Duodenal mucosa (tissue), 2 donors: ENCODE results near the gene GAPDHS.
A peak's percentile ranks its signal among the peaks of the same experiment; 100 is the strongest.

ENCODE experiments used
- H3K27ac ChIP-seq: one replicate; pipeline ENCODE4 v1.7.0; 2013; ENCODE audit warnings: low read depth, low read length
- H3K27me3 ChIP-seq, 2 donors: one replicate each; pipeline ENCODE4 v1.7.0; 2013; ENCODE audit warnings: low read length in 2 of 2, control low read depth in 1 of 2; ENCODE audit not compliant: insufficient read depth in 2 of 2, control insufficient read depth in 1 of 2
- H3K36me3 ChIP-seq, 2 donors: one replicate each; pipeline ENCODE4 v1.7.0; 2013; ENCODE audit warnings: low read length in 2 of 2, control low read depth in 1 of 2; ENCODE audit not compliant: insufficient read depth in 2 of 2, control insufficient read depth in 1 of 2
- H3K4me1 ChIP-seq, 2 donors: one replicate each; pipeline ENCODE4 v1.7.0; 2013; ENCODE audit warnings: low read length in 2 of 2, control low read depth in 1 of 2; ENCODE audit not compliant: insufficient read depth in 2 of 2, control insufficient read depth in 1 of 2
- H3K4me3 ChIP-seq, 2 donors: one replicate each; pipeline ENCODE4 v1.7.0; 2013; ENCODE audit warnings: low read length in 2 of 2, low read depth in 1 of 2
- H3K9ac ChIP-seq, 2 donors: one replicate each; pipeline ENCODE4 v1.7.0; 2013; ENCODE audit warnings: low read length in 2 of 2, low read depth in 1 of 2
- H3K9me3 ChIP-seq, 2 donors: one replicate each; pipeline ENCODE4 v1.7.0; 2013; ENCODE audit warnings: low read length in 2 of 2, control low read depth in 1 of 2; ENCODE audit not compliant: control insufficient read depth in 1 of 2

GAPDHS gene

DNA sequence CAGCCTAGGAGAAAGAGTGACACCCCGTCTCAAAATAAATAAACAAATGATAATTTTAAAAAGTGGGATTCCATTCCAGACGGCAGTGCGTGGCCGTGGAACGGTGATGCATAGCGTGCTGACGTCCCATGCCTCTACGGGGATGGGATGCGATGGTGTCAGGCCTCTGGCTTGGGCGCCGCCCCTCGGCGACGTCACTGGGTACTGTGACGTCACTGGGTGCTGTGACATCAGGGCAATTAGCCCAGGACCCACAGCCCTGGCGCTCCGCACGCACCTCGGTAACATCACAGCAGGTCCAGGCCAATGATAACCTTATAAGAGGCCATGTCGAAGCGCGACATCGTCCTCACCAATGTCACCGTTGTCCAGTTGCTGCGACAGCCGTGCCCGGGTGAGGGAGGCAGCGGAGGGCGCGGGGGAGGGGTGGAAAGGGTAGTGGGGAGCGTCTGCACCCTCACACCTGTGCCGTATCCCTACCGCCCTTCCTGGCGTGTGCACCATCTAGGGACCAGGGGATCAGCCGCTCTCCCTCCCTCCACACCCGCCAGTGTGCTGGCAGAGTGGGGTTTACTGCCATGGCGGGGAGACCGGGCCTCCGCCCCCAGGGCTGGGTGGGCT, at the start of gene GAPDHS:
GAPDHS (plus strand) TSS at position 256 of the 621 bp plus-strand sequence; CDS start at position 328, 72 bp downstream.
- peaks cover 0 to 3% of the 10 kb centered on the region in 2 donors for H3K4me1 ChIP-seq
- H3K27ac ChIP-seq: no peak within 1 kb of the TSS
- H3K9ac ChIP-seq: no peak within 1 kb of the TSS
- H3K9me3 ChIP-seq: no peaks in the 10 kb centered on the region
- H3K36me3 ChIP-seq: no peaks in the 10 kb centered on the region
- H3K27me3 ChIP-seq: peaks cover 7 to 19% of the 10 kb centered on the region in 2 donors
- H3K4me3 ChIP-seq: peak within 1 kb of the TSS; percentile 2 to 15

DNA sequence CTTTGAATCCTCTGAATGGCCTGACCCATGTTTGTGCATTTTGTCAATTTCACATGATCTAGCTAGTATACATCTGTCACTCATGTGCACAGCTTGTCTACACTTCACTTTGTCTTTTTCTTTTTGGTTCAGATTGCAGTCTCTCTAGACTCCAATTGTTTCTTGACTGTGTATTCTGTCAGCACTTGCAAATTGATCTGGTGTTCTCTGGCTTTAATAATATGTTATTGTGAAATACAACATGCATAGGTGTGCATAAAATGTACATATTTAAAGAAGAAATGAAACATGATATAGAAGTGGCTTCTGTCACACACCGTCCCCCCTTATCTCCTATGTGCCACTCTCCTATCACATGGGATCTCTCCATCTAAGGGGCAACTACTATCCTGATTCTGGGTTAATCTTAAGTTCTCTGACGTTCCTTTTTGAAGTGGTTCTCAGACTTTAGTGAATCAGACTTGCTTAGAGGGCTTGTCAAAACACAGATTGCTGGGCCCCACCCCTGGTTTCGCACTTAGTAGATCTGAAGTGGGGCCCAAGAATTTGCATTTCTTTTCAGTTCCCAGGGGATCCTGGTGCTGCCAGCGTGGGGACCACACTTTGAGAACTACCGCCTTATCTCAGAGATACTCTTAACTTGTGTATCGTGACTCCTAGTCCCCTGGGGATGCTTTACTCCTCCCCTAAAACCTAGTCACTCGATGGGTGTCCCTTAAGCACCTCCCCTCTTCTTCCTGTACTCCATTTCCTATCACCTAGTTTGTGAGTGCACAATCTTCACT, 48.8 kb upstream of the GAPDHS start:
- peaks cover 0 to 3% of the 10 kb centered on the region in 2 donors for H3K27me3 ChIP-seq
- no peaks in the 10 kb centered on the region for H3K36me3 ChIP-seq
- H3K9me3 ChIP-seq: no peaks in the 10 kb centered on the region
- H3K27ac ChIP-seq: no peak overlapping the region
- H3K9ac ChIP-seq: no peak overlapping the region
- H3K4me3 ChIP-seq: no peak overlapping the region
- peaks cover 0 to 4% of the 10 kb centered on the region in 2 donors for H3K4me1 ChIP-seq

DNA sequence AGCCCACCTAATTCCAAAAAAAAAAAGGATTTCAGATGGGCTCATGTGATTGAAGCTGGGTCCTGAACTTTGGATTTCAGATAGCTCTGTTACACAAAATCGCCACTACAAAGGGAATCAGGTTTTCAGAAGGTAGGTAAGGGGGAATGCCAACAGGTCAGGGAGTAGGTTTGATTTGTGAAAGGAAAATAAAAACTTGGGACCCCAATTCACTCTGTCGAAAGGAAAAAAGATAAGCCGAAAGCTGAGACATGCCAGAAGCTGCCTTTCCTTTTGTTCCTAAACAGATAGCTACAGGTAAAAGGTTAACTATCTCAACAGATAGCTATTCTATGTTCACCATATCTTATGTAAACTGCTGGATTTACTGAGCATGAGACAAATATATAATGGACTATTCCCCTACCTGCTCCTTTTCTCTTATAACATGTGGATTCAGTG, 47.0 kb upstream of the GAPDHS start:
- Histone ChIP-seq H3K27me3 (peaks cover 0 to 3% of the 10 kb centered on the region in 2 donors), H3K36me3 (no peaks in the 10 kb centered on the region), H3K4me1 (peaks cover 0 to 4% of the 10 kb centered on the region in 2 donors), H3K4me3 (no peak overlapping the region), H3K9me3 (no peaks in the 10 kb centered on the region), H3K9ac (no peak overlapping the region), H3K27ac (no peak overlapping the region)

DNA sequence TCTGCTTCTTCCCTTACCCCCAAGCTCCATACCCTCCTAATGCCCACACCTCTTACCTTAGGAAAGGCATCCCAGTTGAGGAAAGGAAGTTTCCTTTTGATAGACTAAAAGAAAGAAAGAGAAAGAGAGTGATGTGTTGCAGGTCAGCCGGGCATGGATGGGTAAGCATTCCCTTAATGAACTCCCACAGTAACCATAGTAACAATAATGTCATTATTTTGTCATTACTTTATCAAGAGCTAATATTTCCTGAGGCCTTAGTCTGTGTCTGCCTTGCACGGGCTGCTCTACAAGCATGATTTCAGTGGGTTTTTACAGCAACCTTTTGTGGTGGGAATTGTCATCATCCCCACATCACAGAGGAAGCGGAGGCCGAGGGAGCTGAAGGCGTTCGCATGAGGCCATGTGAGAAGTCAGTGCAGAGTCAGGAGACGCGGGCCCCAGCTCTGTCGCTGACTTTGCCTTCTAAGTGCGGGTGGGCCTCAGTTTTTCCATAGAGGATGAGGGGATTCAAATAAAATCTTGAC, 45.5 kb upstream of the GAPDHS start:
- Histone ChIP-seq H3K27ac (no peak overlapping the region), H3K4me3 (no peak overlapping the region), H3K9me3 (no peaks in the 10 kb centered on the region), H3K27me3 (peaks cover 0 to 3% of the 10 kb centered on the region in 2 donors), H3K36me3 (no peaks in the 10 kb centered on the region), H3K4me1 (peaks cover 0 to 4% of the 10 kb centered on the region in 2 donors), H3K9ac (no peak overlapping the region)

DNA sequence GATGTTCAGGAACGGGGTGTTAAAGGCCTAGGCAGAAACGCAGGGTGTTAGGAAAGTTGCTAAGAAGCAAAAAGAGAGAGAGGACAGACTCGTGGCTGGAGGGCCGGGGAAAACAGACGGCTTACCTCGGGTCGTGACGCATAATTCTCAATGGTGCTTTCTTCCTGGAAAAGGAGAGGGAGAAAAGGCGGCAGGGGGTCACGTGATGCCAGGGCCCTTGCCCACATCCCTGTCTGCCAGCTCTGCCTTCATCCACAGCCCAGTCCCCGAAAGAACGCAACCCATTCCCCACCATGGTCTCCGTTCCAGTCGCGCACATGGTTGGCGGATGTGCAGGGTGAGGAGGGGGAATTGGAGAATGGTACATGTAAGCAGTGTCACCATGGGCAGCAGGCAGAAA, 44.6 kb upstream of the GAPDHS start:
- Histone ChIP-seq H3K9ac (no peak overlapping the region), H3K27me3 (peaks cover 0 to 8% of the 10 kb centered on the region in 2 donors), H3K4me3 (no peak overlapping the region), H3K27ac (no peak overlapping the region), H3K36me3 (no peaks in the 10 kb centered on the region), H3K4me1 (peaks cover 0 to 4% of the 10 kb centered on the region in 2 donors), H3K9me3 (no peaks in the 10 kb centered on the region)

DNA sequence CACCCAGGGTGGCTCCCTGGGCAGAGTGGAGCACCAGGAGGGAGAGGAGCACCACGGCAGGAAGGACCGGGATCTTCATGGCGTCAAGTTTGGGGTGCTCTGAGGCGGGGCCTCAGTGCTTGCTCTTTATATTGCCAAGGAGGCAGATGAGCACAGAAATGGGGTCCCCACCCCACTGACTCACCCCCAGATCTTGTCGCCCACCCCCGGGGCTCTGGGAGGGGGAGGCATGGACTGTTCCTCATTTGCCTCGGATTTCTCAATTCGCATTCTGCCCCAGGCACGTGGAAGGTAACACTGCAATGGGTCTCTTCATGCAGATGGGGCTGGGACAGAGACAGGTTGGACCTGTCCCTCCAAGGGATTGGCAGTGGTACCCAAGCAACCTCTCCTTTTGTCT, 42.9 kb upstream of the GAPDHS start, which contains the start of gene KRTDAP:
KRTDAP (minus strand) TSS at position 101 of the 400 bp plus-strand sequence; CDS start at position 79, 22 bp downstream.
- Histone ChIP-seq H3K4me3 (no peak within 1 kb of the TSS), H3K9ac (no peak within 1 kb of the TSS), H3K4me1 (peaks cover 0 to 4% of the 10 kb centered on the region in 2 donors), H3K36me3 (no peaks in the 10 kb centered on the region), H3K9me3 (no peaks in the 10 kb centered on the region), H3K27me3 (peaks cover 0 to 8% of the 10 kb centered on the region in 2 donors), H3K27ac (no peak within 1 kb of the TSS)

DNA sequence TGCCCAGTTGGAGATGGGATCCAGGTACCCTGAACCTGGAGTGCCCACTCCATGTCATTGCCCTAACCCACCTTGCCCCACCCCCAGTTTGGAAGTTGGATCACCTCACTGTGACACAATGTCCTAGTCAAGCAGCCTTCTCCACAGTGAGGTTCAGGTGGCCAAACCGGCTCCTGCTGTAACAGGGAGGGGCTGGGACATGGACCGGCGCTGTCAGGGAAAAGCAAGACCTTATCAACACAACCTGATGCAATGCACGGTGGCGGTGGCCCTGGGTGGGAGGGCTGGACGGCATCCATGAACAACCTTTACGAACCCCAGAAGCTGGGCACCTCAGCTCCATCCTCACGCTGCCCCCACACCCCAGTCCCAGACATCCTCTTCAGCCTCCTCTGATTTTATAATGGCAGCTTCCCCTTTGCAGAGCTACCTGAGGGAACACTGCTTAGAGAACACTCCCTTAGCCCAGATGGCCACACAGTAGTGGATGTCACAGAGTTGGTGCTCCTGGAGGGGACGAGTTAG, 41.4 kb upstream of the GAPDHS start:
- Histone ChIP-seq H3K9me3 (no peaks in the 10 kb centered on the region), H3K27ac (no peak overlapping the region), H3K9ac (no peak overlapping the region), H3K4me1 (no peaks in the 10 kb centered on the region), H3K36me3 (no peaks in the 10 kb centered on the region), H3K4me3 (no peak overlapping the region), H3K27me3 (peaks cover 0 to 8% of the 10 kb centered on the region in 2 donors)

DNA sequence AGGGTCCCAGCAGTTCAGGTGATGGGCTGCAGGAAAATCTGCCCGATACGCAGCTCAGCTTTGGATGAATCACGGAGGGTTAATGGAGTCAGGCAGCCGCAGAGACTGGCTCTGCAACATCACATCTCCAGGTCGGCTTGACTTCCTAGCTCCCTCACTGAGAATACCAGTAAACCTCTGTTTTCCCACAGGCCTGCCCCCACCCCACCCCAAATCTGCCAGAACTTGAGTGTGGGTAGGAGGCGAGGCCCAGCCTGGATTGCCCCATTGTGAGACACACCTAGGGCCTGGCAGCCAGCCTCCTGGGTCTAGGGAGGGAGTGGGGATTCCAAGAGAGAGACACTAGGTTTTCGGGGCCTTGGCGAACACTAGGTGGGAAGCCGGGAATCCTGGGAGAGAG, 39.3 kb upstream of the GAPDHS start:
- Histone ChIP-seq H3K9ac (no peak overlapping the region), H3K9me3 (no peaks in the 10 kb centered on the region), H3K27me3 (peaks cover 0 to 5% of the 10 kb centered on the region in 2 donors)

DNA sequence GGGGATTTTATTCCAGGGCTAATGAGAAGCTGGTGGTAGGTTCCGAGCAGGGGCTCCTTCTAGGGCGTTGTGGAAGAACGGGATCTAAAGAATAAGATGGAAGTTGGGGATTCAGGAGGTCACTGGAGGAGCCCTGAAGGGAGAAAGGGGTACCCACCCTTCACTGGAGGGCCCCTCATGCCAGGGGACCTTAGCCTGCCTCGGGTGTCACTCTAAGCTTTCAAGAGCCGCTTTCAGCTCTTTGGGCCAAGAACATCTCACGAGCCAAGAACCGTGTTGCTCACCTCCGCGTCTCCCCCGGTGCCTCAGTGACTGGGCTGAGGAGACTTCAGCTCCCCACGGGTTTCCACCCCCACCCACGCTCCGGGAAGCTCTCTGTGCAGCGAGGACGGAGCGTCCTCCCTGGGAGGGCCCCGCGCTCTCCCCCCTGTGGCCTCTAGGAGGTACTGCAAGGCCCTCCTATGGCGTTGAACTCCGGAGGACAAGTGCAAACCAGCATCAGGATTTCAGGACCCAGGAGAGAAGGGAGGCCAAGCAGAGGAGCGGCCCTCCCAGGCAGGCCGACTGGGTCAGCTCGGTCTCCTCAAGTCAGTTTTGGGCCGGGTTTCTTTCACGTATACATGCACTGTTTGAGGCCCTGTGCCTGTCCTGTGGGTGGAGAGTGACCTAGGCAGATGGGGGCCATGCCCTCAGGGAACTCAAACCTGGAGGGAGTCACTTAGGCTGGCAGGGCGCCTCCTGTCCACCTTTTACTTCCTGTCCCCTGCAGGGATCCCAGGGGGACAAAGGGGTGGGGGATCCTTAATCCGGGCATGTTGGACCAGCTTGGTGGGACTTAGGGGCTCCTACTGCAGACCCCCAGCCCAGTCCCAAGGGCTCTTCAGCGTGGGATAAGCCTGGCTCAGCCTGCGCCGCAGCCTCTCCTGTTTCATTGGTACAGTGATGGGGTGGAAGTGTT, 37.9 kb upstream of the GAPDHS start:
- H3K36me3 ChIP-seq: no peaks in the 10 kb centered on the region
- no peak overlapping the region for H3K9ac ChIP-seq
- peaks cover 0 to 5% of the 10 kb centered on the region in 2 donors for H3K27me3 ChIP-seq
- no peak overlapping the region for H3K4me3 ChIP-seq
- no peaks in the 10 kb centered on the region for H3K9me3 ChIP-seq
- H3K4me1 ChIP-seq: no peaks in the 10 kb centered on the region
- H3K27ac ChIP-seq: no peak overlapping the region

More for the DNA sequence above, 39.3 kb upstream of the GAPDHS start:
- Histone ChIP-seq H3K27ac (no peak overlapping the region), H3K36me3 (no peaks in the 10 kb centered on the region), H3K4me3 (no peak overlapping the region), H3K4me1 (no peaks in the 10 kb centered on the region)
